Mesendoderm (in vitro differentiated cells): ENCODE measurements around the gene C16orf78.

Experiments used
- DNase-seq: peaks from one replicate; pipeline ENCODE4 v3.0.0; 2013
- H2AK5ac ChIP-seq: 2 replicates; pipeline ENCODE4 v1.6.1; 2013; ENCODE audit warnings: low read length, inconsistent platforms
- H2BK120ac ChIP-seq: 2 replicates; pipeline ENCODE4 v1.6.1; 2013; ENCODE audit warnings: low read depth, mild to moderate bottlenecking, low read length, moderate library complexity, mixed read lengths
- H2BK15ac ChIP-seq: replicated peaks from 2 replicates; pipeline ENCODE4 v1.6.1; 2013; ENCODE audit warnings: low read depth, mild to moderate bottlenecking, moderate library complexity
- H2BK5ac ChIP-seq: 2 replicates; pipeline ENCODE4 v1.6.1; 2013; ENCODE audit warnings: low read length, inconsistent platforms
- H3K18ac ChIP-seq: 2 replicates; pipeline ENCODE4 v1.6.1; 2013; ENCODE audit warnings: mild to moderate bottlenecking, low read length, mixed read lengths
- H3K23ac ChIP-seq: one replicate; pipeline ENCODE4 v1.6.1; 2013; ENCODE audit warnings: low read length
- H3K27ac ChIP-seq: 2 replicates; pipeline ENCODE4 v1.5.1; 2013; ENCODE audit warnings: low read depth, mild to moderate bottlenecking, inconsistent platforms, low read length, moderate library complexity
- H3K27me3 ChIP-seq: 2 replicates; pipeline ENCODE4 v1.6.1; 2013; ENCODE audit warnings: low read length, control low read depth, mild to moderate bottlenecking, inconsistent platforms; ENCODE audit not compliant: insufficient read depth, poor library complexity
- H3K36me3 ChIP-seq: 2 replicates; pipeline ENCODE4 v1.6.1; 2013; ENCODE audit warnings: low read length, inconsistent platforms; ENCODE audit not compliant: control insufficient read depth, insufficient read depth
- H3K4ac ChIP-seq: one replicate; pipeline ENCODE4 v1.6.1; 2013; ENCODE audit warnings: low read depth, mild to moderate bottlenecking, low read length, moderate library complexity
- H3K4me1 ChIP-seq: 2 replicates; pipeline ENCODE4 v1.6.1; 2013; ENCODE audit warnings: low read depth, low read length, inconsistent platforms; ENCODE audit not compliant: control insufficient read depth
- H3K4me2 ChIP-seq: 2 replicates; pipeline ENCODE4 v1.6.1; 2013; ENCODE audit warnings: low read length
- H3K4me3 ChIP-seq: 2 replicates; pipeline ENCODE4 v1.5.1; 2013; ENCODE audit warnings: mild to moderate bottlenecking, low read length
- H3K56ac ChIP-seq: one replicate; pipeline ENCODE4 v1.6.1; 2013; ENCODE audit warnings: low read length
- H3K79me1 ChIP-seq: 2 replicates; pipeline ENCODE4 v1.6.1; 2013; ENCODE audit warnings: low read length, inconsistent platforms
- H3K79me2 ChIP-seq: 2 replicates; pipeline ENCODE4 v1.6.1; 2013; ENCODE audit warnings: mild to moderate bottlenecking, low read length; ENCODE audit not compliant: control insufficient read depth, insufficient read depth
- H3K9ac ChIP-seq: 2 replicates; pipeline ENCODE4 v1.6.1; 2013; ENCODE audit warnings: low read length, inconsistent platforms
- H4K5ac ChIP-seq: one replicate; pipeline ENCODE4 v1.6.1; 2013; ENCODE audit warnings: low read length
- H4K8ac ChIP-seq: one replicate; pipeline ENCODE4 v1.6.1; 2013; ENCODE audit warnings: low read depth, mild to moderate bottlenecking, control low read depth, low read length, moderate library complexity
- WGBS: extraction: QIAGEN DNeasy Blood & Tissue Kit; methylation state at CpG from one replicate; pipeline ENCODE4 v1.1.7; 2013; ENCODE audit warnings: low lambda C conversion rate, missing lambda C conversion rate; ENCODE audit not compliant: insufficient coverage; ENCODE audit errors: extremely low coverage; 5-methylcytosine and 5-hydroxymethylcytosine counted together

The C16orf78 gene

GRCh38 chr16:49424961-49425360 is 51.4 kb downstream of the C16orf78 start:
- Histone ChIP-seq H3K18ac (no peak overlapping the region), H2BK120ac (no peak overlapping the region), H2AK5ac (no peak overlapping the region), H3K4ac (no peak overlapping the region), H4K5ac (no peak overlapping the region), H3K79me1 (no peaks in the 10 kb centered on the region), H3K23ac (no peak overlapping the region), H3K79me2 (no peaks in the 10 kb centered on the region), H3K4me3 (no peak overlapping the region), H3K4me1 (no peaks in the 10 kb centered on the region), H3K27me3 (no peaks in the 10 kb centered on the region), H3K27ac (no peak overlapping the region), H3K36me3 (no peaks in the 10 kb centered on the region), H3K4me2 (no peak overlapping the region), H2BK5ac (no peak overlapping the region), H3K56ac (no peak overlapping the region), H2BK15ac (no peak overlapping the region), H4K8ac (no peak overlapping the region), H3K9ac (no peak overlapping the region)
- no peak for DNase-seq
- WGBS, result no CpG with 5 or more reads among the region's 6 CpGs

GRCh38 chr16:49427771-49428170 is 54.2 kb downstream of the C16orf78 start:
- Histone ChIP-seq H2AK5ac (no peak overlapping the region), H4K5ac (no peak overlapping the region), H3K18ac (no peak overlapping the region), H3K4ac (no peak overlapping the region), H3K56ac (no peak overlapping the region), H3K23ac (no peak overlapping the region), H3K79me1 (no peaks in the 10 kb centered on the region), H3K79me2 (no peaks in the 10 kb centered on the region), H3K27me3 (no peaks in the 10 kb centered on the region), H3K36me3 (no peaks in the 10 kb centered on the region), H2BK5ac (no peak overlapping the region), H3K4me2 (no peak overlapping the region), H2BK120ac (no peak overlapping the region), H4K8ac (no peak overlapping the region), H2BK15ac (no peak overlapping the region), H3K9ac (no peak overlapping the region), H3K27ac (no peak overlapping the region), H3K4me1 (no peaks in the 10 kb centered on the region), H3K4me3 (no peak overlapping the region)
- no peak for DNase-seq
- WGBS, result no CpG with 5 or more reads among the region's 4 CpGs

- Histone ChIP-seq H4K5ac (no peak overlapping the region), H3K36me3 (no peaks in the 10 kb centered on the region), H3K4me2 (no peak overlapping the region), H2AK5ac (no peak overlapping the region), H3K23ac (no peak overlapping the region), H3K56ac (no peak overlapping the region), H3K4me1 (no peaks in the 10 kb centered on the region), H3K79me1 (no peaks in the 10 kb centered on the region), H2BK120ac (no peak overlapping the region), H2BK5ac (no peak overlapping the region), H3K4me3 (no peak overlapping the region), H2BK15ac (no peak overlapping the region), H3K18ac (no peak overlapping the region), H4K8ac (no peak overlapping the region), H3K27ac (no peak overlapping the region), H3K27me3 (no peaks in the 10 kb centered on the region), H3K9ac (no peak overlapping the region), H3K4ac (no peak overlapping the region), H3K79me2 (no peaks in the 10 kb centered on the region)
- DNase-seq, result no peak
- no CpG with 5 or more reads among the region's 2 CpGs for WGBS
Observed at GRCh38 chr16:49428808-49429207, 55.2 kb downstream of the C16orf78 start.

GRCh38 chr16:49431040-49431439 is 57.4 kb downstream of the C16orf78 start:
- Histone ChIP-seq H3K4me1 (no peaks in the 10 kb centered on the region), H2AK5ac (no peak overlapping the region), H3K9ac (no peak overlapping the region), H3K23ac (no peak overlapping the region), H2BK120ac (no peak overlapping the region), H3K27me3 (no peaks in the 10 kb centered on the region), H4K5ac (no peak overlapping the region), H2BK15ac (no peak overlapping the region), H3K56ac (no peak overlapping the region), H3K4ac (no peak overlapping the region), H3K4me3 (no peak overlapping the region), H2BK5ac (no peak overlapping the region), H4K8ac (no peak overlapping the region), H3K4me2 (no peak overlapping the region), H3K79me2 (no peaks in the 10 kb centered on the region), H3K27ac (no peak overlapping the region), H3K36me3 (no peaks in the 10 kb centered on the region), H3K79me1 (no peaks in the 10 kb centered on the region), H3K18ac (no peak overlapping the region)
- WGBS, result no CpG with 5 or more reads among the region's 9 CpGs
- DNase-seq, result no peak

- H3K56ac ChIP-seq, result no peak overlapping the region
- H3K4ac ChIP-seq, result no peak overlapping the region
- H3K79me2 ChIP-seq, result no peaks in the 10 kb centered on the region
- no peak overlapping the region for H3K4me2 ChIP-seq
- H3K9ac ChIP-seq, result no peak overlapping the region
- no peak overlapping the region for H2BK120ac ChIP-seq
- no CpG with 5 or more reads among the region's 11 CpGs for WGBS
- H2BK5ac ChIP-seq, result no peak overlapping the region
- no peak overlapping the region for H3K4me3 ChIP-seq
- H4K8ac ChIP-seq, result no peak overlapping the region
- H3K23ac ChIP-seq, result no peak overlapping the region
- H3K4me1 ChIP-seq, result no peaks in the 10 kb centered on the region
- H4K5ac ChIP-seq, result no peak overlapping the region
- H3K27ac ChIP-seq, result no peak overlapping the region
- H3K79me1 ChIP-seq, result no peaks in the 10 kb centered on the region
- no peaks in the 10 kb centered on the region for H3K27me3 ChIP-seq
- no peak for DNase-seq
- H2BK15ac ChIP-seq, result no peak overlapping the region
- H3K18ac ChIP-seq, result no peak overlapping the region
- no peaks in the 10 kb centered on the region for H3K36me3 ChIP-seq
- no peak overlapping the region for H2AK5ac ChIP-seq
Observed at GRCh38 chr16:49431591-49432290, 58.1 kb downstream of the C16orf78 start.

- H3K4me3 ChIP-seq, result no peak overlapping the region
- H3K18ac ChIP-seq, result no peak overlapping the region
- DNase-seq, result no peak
- H3K4me1 ChIP-seq, result no peaks in the 10 kb centered on the region
- H3K23ac ChIP-seq, result no peak overlapping the region
- no peak overlapping the region for H2BK5ac ChIP-seq
- H2AK5ac ChIP-seq, result no peak overlapping the region
- H3K79me2 ChIP-seq, result no peaks in the 10 kb centered on the region
- no peak overlapping the region for H3K4me2 ChIP-seq
- H3K79me1 ChIP-seq, result no peaks in the 10 kb centered on the region
- H3K4ac ChIP-seq, result no peak overlapping the region
- H3K9ac ChIP-seq, result no peak overlapping the region
- no peak overlapping the region for H2BK15ac ChIP-seq
- no CpG with 5 or more reads among the region's 6 CpGs for WGBS
- H3K27ac ChIP-seq, result no peak overlapping the region
- H3K56ac ChIP-seq, result no peak overlapping the region
- no peak overlapping the region for H4K8ac ChIP-seq
- H3K36me3 ChIP-seq, result no peaks in the 10 kb centered on the region
- no peak overlapping the region for H4K5ac ChIP-seq
- no peak overlapping the region for H2BK120ac ChIP-seq
- no peaks in the 10 kb centered on the region for H3K27me3 ChIP-seq
Observed at GRCh38 chr16:49434733-49435132, 61.1 kb downstream of the C16orf78 start.
